ENCODE measurements around the gene RPL35.
"Not testable (repeated sequence)": the region's sequence is repeated elsewhere in the genome, so short reads cannot be mapped to it uniquely, and the experiment has no call there.

- TF ChIP-seq, protein P1, sequence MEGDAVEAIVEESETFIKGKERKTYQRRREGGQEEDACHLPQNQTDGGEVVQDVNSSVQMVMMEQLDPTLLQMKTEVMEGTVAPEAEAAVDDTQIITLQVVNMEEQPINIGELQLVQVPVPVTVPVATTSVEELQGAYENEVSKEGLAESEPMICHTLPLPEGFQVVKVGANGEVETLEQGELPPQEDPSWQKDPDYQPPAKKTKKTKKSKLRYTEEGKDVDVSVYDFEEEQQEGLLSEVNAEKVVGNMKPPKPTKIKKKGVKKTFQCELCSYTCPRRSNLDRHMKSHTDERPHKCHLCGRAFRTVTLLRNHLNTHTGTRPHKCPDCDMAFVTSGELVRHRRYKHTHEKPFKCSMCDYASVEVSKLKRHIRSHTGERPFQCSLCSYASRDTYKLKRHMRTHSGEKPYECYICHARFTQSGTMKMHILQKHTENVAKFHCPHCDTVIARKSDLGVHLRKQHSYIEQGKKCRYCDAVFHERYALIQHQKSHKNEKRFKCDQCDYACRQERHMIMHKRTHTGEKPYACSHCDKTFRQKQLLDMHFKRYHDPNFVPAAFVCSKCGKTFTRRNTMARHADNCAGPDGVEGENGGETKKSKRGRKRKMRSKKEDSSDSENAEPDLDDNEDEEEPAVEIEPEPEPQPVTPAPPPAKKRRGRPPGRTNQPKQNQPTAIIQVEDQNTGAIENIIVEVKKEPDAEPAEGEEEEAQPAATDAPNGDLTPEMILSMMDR (optimal IDR thresholded peaks at IDR 0.05 in 1 of 3, IDR thresholded peaks at IDR 0.05 in 1 of 3, conservative IDR thresholded peaks at IDR 0.05 in 1 of 3; ENCODE audit: extremely low read depth in 1 of 3, insufficient read depth in 2 of 3, low read length in 3 of 3): not testable (repeated sequence)
- not testable (repeated sequence) for TF ChIP-seq EZH2 (IDR thresholded peaks at IDR 0.05; ENCODE audit: low read length)
These were observed 15.3 kb downstream of the RPL35 start for GRCh38 chr9:124846467-124846866.
